ENCODE data around the gene HERPUD1.

Gene HERPUD1

GRCh38 chr16:56911771-56912571, 20.0 kb upstream of the HERPUD1 start:
- Histone ChIP-seq H3K4me3 (ENCODE audit: low read depth in 1 of 2, low read length in 2 of 2) (no peak overlapping the region), H3K27me3 (ENCODE audit: low read depth, low read length) (no peaks in the 10 kb centered on the region), H3K9me3 (ENCODE audit: control insufficient read depth in 1 of 2, low read length in 2 of 2) (no peaks in the 10 kb centered on the region), H3K36me3 (ENCODE audit: control insufficient read depth in 1 of 2, insufficient read depth in 2 of 2, low read length in 2 of 2) (no peaks in the 10 kb centered on the region), H3K4me1 (ENCODE audit: control insufficient read depth in 1 of 2, insufficient read depth in 2 of 2, low read length in 2 of 2) (peaks cover 3 to 8% of the 10 kb centered on the region in 2 donors), H3K27ac (ENCODE audit: low read length) (no peak overlapping the region)

- H3K36me3 ChIP-seq (ENCODE audit: control insufficient read depth in 1 of 2, insufficient read depth in 2 of 2, low read length in 2 of 2): no peaks in the 10 kb centered on the region
- no peaks in the 10 kb centered on the region for H3K27me3 ChIP-seq (ENCODE audit: low read depth, low read length)
- H3K27ac ChIP-seq (ENCODE audit: low read length): no peak overlapping the region
- no peaks in the 10 kb centered on the region for H3K9me3 ChIP-seq (ENCODE audit: control insufficient read depth in 1 of 2, low read length in 2 of 2)
- H3K4me3 ChIP-seq (ENCODE audit: low read depth in 1 of 2, low read length in 2 of 2): no peak overlapping the region
- H3K4me1 ChIP-seq (ENCODE audit: control insufficient read depth in 1 of 2, insufficient read depth in 2 of 2, low read length in 2 of 2): peaks cover 3 to 8% of the 10 kb centered on the region in 2 donors
Measured at GRCh38 chr16:56912746-56913708, 18.9 kb upstream of the HERPUD1 start.

DNA sequence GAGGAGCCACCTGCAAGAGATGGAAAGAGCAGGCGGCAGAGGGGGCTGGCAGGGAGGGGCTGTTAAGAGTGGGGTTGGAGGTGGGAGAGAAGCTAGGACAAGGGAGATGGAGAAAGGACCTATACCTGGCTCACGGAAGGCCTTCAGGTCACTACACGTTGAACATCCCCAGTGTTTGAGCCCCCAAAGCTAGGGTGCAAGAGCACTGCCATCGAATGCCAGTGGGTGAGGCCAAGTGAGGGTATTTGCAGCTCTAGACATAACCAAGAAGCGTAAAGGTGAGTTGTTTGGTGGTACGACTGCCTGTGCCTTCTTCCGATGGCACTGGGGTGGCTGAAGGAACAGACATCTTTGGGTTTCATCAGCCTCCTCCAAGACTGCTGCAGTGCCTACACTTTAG, 17.0 kb upstream of the HERPUD1 start:
- no peaks in the 10 kb centered on the region for H3K9me3 ChIP-seq (ENCODE audit: control insufficient read depth in 1 of 2, low read length in 2 of 2)
- no peak overlapping the region for H3K4me3 ChIP-seq (ENCODE audit: low read depth in 1 of 2, low read length in 2 of 2)
- peaks cover 3 to 4% of the 10 kb centered on the region in 2 donors for H3K4me1 ChIP-seq (ENCODE audit: control insufficient read depth in 1 of 2, insufficient read depth in 2 of 2, low read length in 2 of 2)
- H3K27ac ChIP-seq (ENCODE audit: low read length): no peak overlapping the region
- no peaks in the 10 kb centered on the region for H3K36me3 ChIP-seq (ENCODE audit: control insufficient read depth in 1 of 2, insufficient read depth in 2 of 2, low read length in 2 of 2)
- no peaks in the 10 kb centered on the region for H3K27me3 ChIP-seq (ENCODE audit: low read depth, low read length)

GRCh38 chr16:56915336-56916119, 16.4 kb upstream of the HERPUD1 start:
- no peak overlapping the region for H3K27ac ChIP-seq (ENCODE audit: low read length)
- no peaks in the 10 kb centered on the region for H3K9me3 ChIP-seq (ENCODE audit: control insufficient read depth in 1 of 2, low read length in 2 of 2)
- no peak overlapping the region for H3K4me3 ChIP-seq (ENCODE audit: low read depth in 1 of 2, low read length in 2 of 2)
- no peaks in the 10 kb centered on the region for H3K36me3 ChIP-seq (ENCODE audit: control insufficient read depth in 1 of 2, insufficient read depth in 2 of 2, low read length in 2 of 2)
- H3K4me1 ChIP-seq (ENCODE audit: control insufficient read depth in 1 of 2, insufficient read depth in 2 of 2, low read length in 2 of 2): peaks cover 3 to 4% of the 10 kb centered on the region in 2 donors
- H3K27me3 ChIP-seq (ENCODE audit: low read depth, low read length): no peaks in the 10 kb centered on the region

DNA sequence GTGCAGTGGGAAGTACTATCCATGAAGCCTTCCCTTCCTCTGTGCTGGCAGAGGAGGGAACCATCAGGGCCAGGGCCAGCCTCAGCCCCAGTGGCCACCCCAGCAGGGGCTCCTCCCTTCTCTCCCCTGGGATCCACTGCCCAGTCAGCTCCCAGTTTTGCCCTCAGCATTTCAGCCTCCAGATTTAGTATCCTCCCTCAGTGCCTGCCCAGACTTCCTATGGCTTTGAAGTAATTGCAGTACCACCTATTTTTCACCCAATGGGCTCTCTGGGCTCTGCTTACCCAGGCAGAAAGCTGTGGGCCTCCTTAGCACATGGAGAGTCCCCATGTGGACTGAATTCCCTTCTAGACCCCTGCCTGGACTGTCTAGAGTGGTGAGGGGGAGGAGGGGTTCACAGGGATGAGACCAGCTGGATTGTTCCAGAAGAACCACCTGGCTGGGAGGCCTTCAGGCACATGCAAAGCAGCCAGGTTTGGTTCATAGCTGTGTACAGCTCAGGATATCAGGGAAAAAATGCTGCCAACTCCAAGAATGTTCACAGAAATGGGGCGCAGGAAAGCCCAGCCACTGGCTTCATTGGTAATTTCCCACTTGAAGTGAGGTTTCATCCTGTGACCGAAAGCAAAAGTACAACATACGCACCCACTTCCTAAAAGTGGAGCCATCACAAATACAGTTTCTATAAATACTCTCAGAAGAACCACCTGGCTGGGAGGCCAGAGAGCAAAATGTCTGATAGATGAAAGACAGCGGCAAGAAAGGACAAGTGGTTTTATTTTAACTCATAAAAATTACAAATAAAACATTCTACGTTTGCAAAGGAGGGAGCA, 15.2 kb upstream of the HERPUD1 start:
- Histone ChIP-seq H3K27ac (ENCODE audit: low read length) (peak overlapping the region; percentile 39), H3K9me3 (ENCODE audit: control insufficient read depth in 1 of 2, low read length in 2 of 2) (no peaks in the 10 kb centered on the region), H3K27me3 (ENCODE audit: low read depth, low read length) (no peaks in the 10 kb centered on the region), H3K4me3 (ENCODE audit: low read depth in 1 of 2, low read length in 2 of 2) (no peak overlapping the region), H3K4me1 (ENCODE audit: control insufficient read depth in 1 of 2, insufficient read depth in 2 of 2, low read length in 2 of 2) (peaks cover 3 to 4% of the 10 kb centered on the region in 2 donors), H3K36me3 (ENCODE audit: control insufficient read depth in 1 of 2, insufficient read depth in 2 of 2, low read length in 2 of 2) (no peaks in the 10 kb centered on the region)

GRCh38 chr16:56918467-56919012, 13.4 kb upstream of the HERPUD1 start:
- H3K9me3 ChIP-seq (ENCODE audit: control insufficient read depth in 1 of 2, low read length in 2 of 2): no peaks in the 10 kb centered on the region
- no peaks in the 10 kb centered on the region for H3K27me3 ChIP-seq (ENCODE audit: low read depth, low read length)
- H3K4me1 ChIP-seq (ENCODE audit: control insufficient read depth in 1 of 2, insufficient read depth in 2 of 2, low read length in 2 of 2): peaks cover 0 to 3% of the 10 kb centered on the region in 2 donors
- H3K36me3 ChIP-seq (ENCODE audit: control insufficient read depth in 1 of 2, insufficient read depth in 2 of 2, low read length in 2 of 2): no peaks in the 10 kb centered on the region
- H3K4me3 ChIP-seq (ENCODE audit: low read depth in 1 of 2, low read length in 2 of 2): no peak overlapping the region
- no peak overlapping the region for H3K27ac ChIP-seq (ENCODE audit: low read length)

DNA sequence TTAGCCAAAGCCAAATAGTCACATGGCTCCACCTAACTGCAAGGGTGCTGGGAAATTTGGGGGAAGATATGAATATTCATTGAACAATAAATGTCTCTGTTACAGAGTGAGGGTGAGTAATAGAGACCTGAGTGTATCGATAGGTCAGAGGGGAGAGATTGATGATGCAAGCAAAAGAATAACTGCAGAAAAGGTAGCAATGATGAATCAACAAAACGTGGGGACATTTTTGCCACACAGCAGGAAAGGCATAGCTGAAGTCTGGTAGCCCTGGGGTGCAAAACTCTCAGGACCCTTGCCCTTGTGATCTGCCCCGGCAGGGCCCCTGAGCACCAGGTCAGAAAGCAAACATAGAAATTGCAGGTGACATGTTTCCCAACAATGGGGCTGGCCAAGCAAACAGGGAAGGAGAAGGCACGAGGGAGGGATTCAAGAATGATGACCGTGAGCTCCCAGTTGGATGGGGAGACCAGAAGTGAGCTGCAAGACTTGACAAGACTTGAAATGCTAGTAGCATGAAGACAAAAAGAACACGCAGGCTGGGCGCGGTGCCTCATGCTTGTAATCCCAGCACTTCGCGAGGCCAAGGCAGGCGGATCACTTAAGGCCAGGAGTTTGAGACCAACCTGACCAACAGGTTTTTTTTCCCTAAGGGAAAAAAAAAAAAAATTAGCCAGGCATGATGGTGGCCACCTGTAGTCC, 12.7 kb upstream of the HERPUD1 start:
- Histone ChIP-seq H3K27me3 (ENCODE audit: low read depth, low read length) (no peaks in the 10 kb centered on the region), H3K27ac (ENCODE audit: low read length) (no peak overlapping the region), H3K36me3 (ENCODE audit: control insufficient read depth in 1 of 2, insufficient read depth in 2 of 2, low read length in 2 of 2) (no peaks in the 10 kb centered on the region), H3K9me3 (ENCODE audit: control insufficient read depth in 1 of 2, low read length in 2 of 2) (no peaks in the 10 kb centered on the region), H3K4me1 (ENCODE audit: control insufficient read depth in 1 of 2, insufficient read depth in 2 of 2, low read length in 2 of 2) (peaks cover 0 to 3% of the 10 kb centered on the region in 2 donors), H3K4me3 (ENCODE audit: low read depth in 1 of 2, low read length in 2 of 2) (no peak overlapping the region)

- Histone ChIP-seq H3K27me3 (ENCODE audit: low read depth, low read length) (no peaks in the 10 kb centered on the region), H3K9me3 (ENCODE audit: control insufficient read depth in 1 of 2, low read length in 2 of 2) (no peaks in the 10 kb centered on the region), H3K27ac (ENCODE audit: low read length) (no peak overlapping the region), H3K4me1 (ENCODE audit: control insufficient read depth in 1 of 2, insufficient read depth in 2 of 2, low read length in 2 of 2) (peaks cover 0 to under 1% of the 10 kb centered on the region in 2 donors), H3K4me3 (ENCODE audit: low read depth in 1 of 2, low read length in 2 of 2) (no peak overlapping the region), H3K36me3 (ENCODE audit: control insufficient read depth in 1 of 2, insufficient read depth in 2 of 2, low read length in 2 of 2) (no peaks in the 10 kb centered on the region)
Measured at GRCh38 chr16:56921571-56921970, 10.4 kb upstream of the HERPUD1 start.

- Histone ChIP-seq H3K27me3 (ENCODE audit: low read depth, low read length) (no peaks in the 10 kb centered on the region), H3K36me3 (ENCODE audit: control insufficient read depth in 1 of 2, insufficient read depth in 2 of 2, low read length in 2 of 2) (no peaks in the 10 kb centered on the region), H3K4me3 (ENCODE audit: low read depth in 1 of 2, low read length in 2 of 2) (no peak overlapping the region), H3K9me3 (ENCODE audit: control insufficient read depth in 1 of 2, low read length in 2 of 2) (no peaks in the 10 kb centered on the region), H3K4me1 (ENCODE audit: control insufficient read depth in 1 of 2, insufficient read depth in 2 of 2, low read length in 2 of 2) (no peaks in the 10 kb centered on the region), H3K27ac (ENCODE audit: low read length) (no peak overlapping the region)
Measured at GRCh38 chr16:56923481-56924091, 8.4 kb upstream of the HERPUD1 start.

All from muscle layer of duodenum (tissue), 2 donors.